IMR-90 (cell line): ENCODE results near the gene INTU.

Source experiments
- CEBPB ChIP-seq: IDR thresholded peaks from 2 replicates; pipeline ENCODE4 v1.6.1; 2012; ENCODE audit warnings: low read depth, low read length, improper control_type of control experiment
- POLR2A ChIP-seq: IDR thresholded peaks from 2 replicates; pipeline ENCODE4 v1.6.1; 2012; ENCODE audit warnings: mild to moderate bottlenecking, low read depth, low read length
- RFX5 ChIP-seq: IDR thresholded peaks from 2 replicates; pipeline ENCODE4 v1.8.0; 2012; ENCODE audit warnings: low read depth, mild to moderate bottlenecking, low read length, moderate library complexity
- TF ChIP-seq, protein P1 (sequence below): conservative IDR thresholded peaks from 2 replicates; pipeline ENCODE4 v1.5.1; 2012; ENCODE audit warnings: mild to moderate bottlenecking, low read depth, low read length, improper control_type of control experiment

DNA sequence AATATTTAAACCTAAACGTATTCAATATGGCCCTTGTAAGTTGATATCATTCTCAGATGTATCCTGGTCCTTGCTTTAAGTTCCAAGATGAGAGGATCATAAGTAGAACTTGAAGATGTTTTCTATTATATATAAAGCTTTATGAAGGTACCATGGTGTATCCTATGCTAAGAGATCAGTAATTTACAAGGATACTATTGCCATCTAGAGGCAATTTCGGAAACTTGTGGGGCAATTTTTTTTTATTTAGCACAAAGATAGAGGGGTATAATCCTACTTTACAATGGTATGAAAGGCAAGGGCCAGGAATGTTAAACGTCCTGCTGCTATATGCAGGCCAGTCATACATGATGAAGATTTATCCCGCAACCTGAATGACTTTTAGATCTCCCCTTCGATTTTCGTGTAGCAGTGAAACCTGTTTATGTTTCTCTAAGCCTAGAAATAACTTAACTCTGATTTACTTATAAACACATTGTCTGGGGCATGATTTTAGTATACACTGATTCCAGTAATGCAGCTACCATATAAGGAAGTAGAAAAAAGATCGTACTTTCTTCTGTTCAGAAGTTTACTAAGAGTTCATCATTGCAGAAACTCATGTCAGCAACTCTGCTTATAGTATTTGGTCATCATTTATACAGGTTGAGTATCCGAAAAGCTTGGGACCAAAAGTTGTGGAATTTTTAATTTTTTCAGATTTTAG, 100.0 kb downstream of the INTU start:
- no peak for TF ChIP-seq RFX5
- TF ChIP-seq, protein P1, sequence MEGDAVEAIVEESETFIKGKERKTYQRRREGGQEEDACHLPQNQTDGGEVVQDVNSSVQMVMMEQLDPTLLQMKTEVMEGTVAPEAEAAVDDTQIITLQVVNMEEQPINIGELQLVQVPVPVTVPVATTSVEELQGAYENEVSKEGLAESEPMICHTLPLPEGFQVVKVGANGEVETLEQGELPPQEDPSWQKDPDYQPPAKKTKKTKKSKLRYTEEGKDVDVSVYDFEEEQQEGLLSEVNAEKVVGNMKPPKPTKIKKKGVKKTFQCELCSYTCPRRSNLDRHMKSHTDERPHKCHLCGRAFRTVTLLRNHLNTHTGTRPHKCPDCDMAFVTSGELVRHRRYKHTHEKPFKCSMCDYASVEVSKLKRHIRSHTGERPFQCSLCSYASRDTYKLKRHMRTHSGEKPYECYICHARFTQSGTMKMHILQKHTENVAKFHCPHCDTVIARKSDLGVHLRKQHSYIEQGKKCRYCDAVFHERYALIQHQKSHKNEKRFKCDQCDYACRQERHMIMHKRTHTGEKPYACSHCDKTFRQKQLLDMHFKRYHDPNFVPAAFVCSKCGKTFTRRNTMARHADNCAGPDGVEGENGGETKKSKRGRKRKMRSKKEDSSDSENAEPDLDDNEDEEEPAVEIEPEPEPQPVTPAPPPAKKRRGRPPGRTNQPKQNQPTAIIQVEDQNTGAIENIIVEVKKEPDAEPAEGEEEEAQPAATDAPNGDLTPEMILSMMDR: peak; percentile 77
- TF ChIP-seq POLR2A: no peak
- 0 out of 2 replicates have a peak, but pooled peaks have one; percentile 1 for TF ChIP-seq CEBPB
